PC-9 (cell line): Measurements from ENCODE around the gene KIFBP. TPM values are rescaled to one million over a fixed set of nuclear protein-coding genes. Genes with fewer than 3 reads are reported as not detected.

Experiments
- BruUV-seq: library from RNA; stranded (reverse); fragments of 400-500 nt; replicated peaks from 2 replicates; lab custom pipeline; 2021; lab: Mats Ljungman, UMichigan
- CTCF ChIA-PET: fragments of 300-600 bp; sonication (Branson Sonifier 250); formaldehyde crosslinking; loops from one replicate; lab custom pipeline; 2022; ENCODE audit warnings: antibody characterized with exemption; lab: Charles Lee
- POLR2A ChIA-PET: fragments of 300-600 bp; sonication (Branson Sonifier 250); formaldehyde crosslinking; loops from one replicate; lab custom pipeline; 2022; ENCODE audit warnings: antibody characterized with exemption; ENCODE audit not compliant: unreplicated experiment; lab: Charles Lee
- DNase-seq, 2 experiments: peaks; one replicate each; pipeline versions ENCODE4 v3.0.0 to v3.0.0-alpha.2; 2015 to 2022; ENCODE audit warnings: mixed read lengths in 1 of 2
- H2AFZ ChIP-seq: fragments of 200-600 bp; sonication (generic); 2 replicates; pipeline ENCODE4 v1.8.1; 2017; ENCODE audit warnings: antibody characterized with exemption
- H3F3A ChIP-seq: fragments of 200-600 bp; sonication (generic); 2 replicates; pipeline ENCODE4 v1.8.1; 2017; ENCODE audit warnings: antibody characterized with exemption, mild to moderate bottlenecking, low read depth; ENCODE audit not compliant: insufficient read depth
- H3K27ac ChIP-seq: fragments of 200-600 bp; sonication (generic); 2 replicates; pipeline ENCODE4 v1.6.1; 2016; ENCODE audit warnings: mixed run types
- H3K27me3 ChIP-seq: fragments of 200-600 bp; sonication (generic); 2 replicates; pipeline ENCODE4 v1.6.1; 2016; ENCODE audit warnings: low read depth, mixed run types; ENCODE audit not compliant: insufficient read depth
- H3K36me3 ChIP-seq: fragments of 200-600 bp; sonication (generic); 2 replicates; pipeline ENCODE4 v1.6.1; 2016; ENCODE audit warnings: low read depth, mixed run types
- H3K4me1 ChIP-seq: fragments of 200-600 bp; sonication (generic); replicated peaks from 2 replicates; pipeline ENCODE4 v1.6.1; 2016; ENCODE audit warnings: mixed run types; ENCODE audit not compliant: insufficient read depth
- H3K4me2 ChIP-seq: fragments of 200-600 bp; sonication (generic); 2 replicates; pipeline ENCODE4 v1.6.1; 2017; ENCODE audit warnings: mixed run types
- H3K4me3 ChIP-seq: fragments of 200-600 bp; sonication (generic); 2 replicates; pipeline ENCODE4 v1.6.1; 2016; ENCODE audit warnings: mixed run types
- H3K79me2 ChIP-seq: fragments of 200-600 bp; sonication (generic); 2 replicates; pipeline ENCODE4 v1.6.1; 2017; ENCODE audit warnings: low read depth, mixed run types
- H3K9me2 ChIP-seq: fragments of 200-600 bp; sonication (generic); 2 replicates; pipeline ENCODE4 v1.8.1; 2017; ENCODE audit warnings: mild to moderate bottlenecking; ENCODE audit not compliant: insufficient read depth
- H3K9me3 ChIP-seq: fragments of 200-600 bp; sonication (generic); 2 replicates; pipeline ENCODE4 v1.8.1; 2016; ENCODE audit warnings: low read depth; ENCODE audit not compliant: insufficient read depth
- H4K20me1 ChIP-seq: fragments of 200-600 bp; sonication (generic); 2 replicates; pipeline ENCODE4 v1.8.1; 2017; ENCODE audit not compliant: insufficient read depth
- EZH2 ChIP-seq: fragments of 200-600 bp; sonication (generic); IDR thresholded peaks from 2 replicates; pipeline ENCODE4 v1.8.0; 2017; ENCODE audit warnings: antibody characterized with exemption, low read depth
- intact Hi-C: fragments of 100-400 bp; cut with micrococcal nuclease; formaldehyde crosslinking; loops from one replicate; pipeline ENCODE4 v1.10.0; 2022; ENCODE audit not compliant: unreplicated experiment
- total RNA-seq: library from RNA; stranded (reverse); gene quantifications from 2 replicates; pipeline ENCODE4 v1.2.3, GENCODE V29; 2021
- TF ChIP-seq, protein P1 (sequence below): fragments of 200-600 bp; sonication (generic); conservative IDR thresholded peaks from 2 replicates; pipeline ENCODE4 v1.6.1; 2017; ENCODE audit warnings: mixed run types, antibody characterized with exemption, mild to moderate bottlenecking, moderate library complexity

Gene KIFBP
- total RNA-seq, 1 experiment from 2014 or later, result 30.1 TPM

DNA sequence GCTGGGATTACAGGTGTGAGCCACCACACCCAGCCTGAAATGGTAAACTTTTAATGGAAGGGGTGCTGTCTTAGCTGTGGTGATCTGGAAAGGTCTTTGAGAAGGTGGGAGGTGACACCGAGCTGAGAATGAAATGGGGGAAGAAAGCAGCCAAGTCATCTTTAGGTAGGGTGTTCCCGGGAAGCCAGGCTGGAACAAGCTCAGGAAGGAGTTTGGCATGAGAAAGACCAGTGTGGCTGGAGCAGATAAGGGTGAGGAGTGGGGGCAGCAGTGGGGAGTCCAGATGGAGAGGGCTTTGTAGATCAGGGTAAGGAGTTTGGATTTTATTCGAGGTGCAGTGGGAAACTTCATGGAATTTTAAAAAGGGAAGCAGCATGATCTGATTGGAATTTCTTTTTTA is 30.0 kb downstream of the KIFBP start:
- Histone ChIP-seq H3K79me2 (no peaks in the 10 kb centered on the region), H3K4me3 (no peak overlapping the region), H2AFZ (no peak overlapping the region), H3K36me3 (peaks cover 8% of the 10 kb centered on the region), H3K4me1 (no peaks in the 10 kb centered on the region), H4K20me1 (no peaks in the 10 kb centered on the region), H3K27ac (no peak overlapping the region), H3K4me2 (no peak overlapping the region), H3K9me3 (no peaks in the 10 kb centered on the region), H3K27me3 (no peaks in the 10 kb centered on the region), H3F3A (peaks cover 6% of the 10 kb centered on the region; the same call in 1 of the 2 replicates), H3K9me2 (no peaks in the 10 kb centered on the region)
- no peak for DNase-seq
- TF ChIP-seq, protein P1, sequence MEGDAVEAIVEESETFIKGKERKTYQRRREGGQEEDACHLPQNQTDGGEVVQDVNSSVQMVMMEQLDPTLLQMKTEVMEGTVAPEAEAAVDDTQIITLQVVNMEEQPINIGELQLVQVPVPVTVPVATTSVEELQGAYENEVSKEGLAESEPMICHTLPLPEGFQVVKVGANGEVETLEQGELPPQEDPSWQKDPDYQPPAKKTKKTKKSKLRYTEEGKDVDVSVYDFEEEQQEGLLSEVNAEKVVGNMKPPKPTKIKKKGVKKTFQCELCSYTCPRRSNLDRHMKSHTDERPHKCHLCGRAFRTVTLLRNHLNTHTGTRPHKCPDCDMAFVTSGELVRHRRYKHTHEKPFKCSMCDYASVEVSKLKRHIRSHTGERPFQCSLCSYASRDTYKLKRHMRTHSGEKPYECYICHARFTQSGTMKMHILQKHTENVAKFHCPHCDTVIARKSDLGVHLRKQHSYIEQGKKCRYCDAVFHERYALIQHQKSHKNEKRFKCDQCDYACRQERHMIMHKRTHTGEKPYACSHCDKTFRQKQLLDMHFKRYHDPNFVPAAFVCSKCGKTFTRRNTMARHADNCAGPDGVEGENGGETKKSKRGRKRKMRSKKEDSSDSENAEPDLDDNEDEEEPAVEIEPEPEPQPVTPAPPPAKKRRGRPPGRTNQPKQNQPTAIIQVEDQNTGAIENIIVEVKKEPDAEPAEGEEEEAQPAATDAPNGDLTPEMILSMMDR, result no peak
- TF ChIP-seq EZH2, result no peak
- intact Hi-C loops, result no loop called here
- BruUV-seq, result no TSS peak
- ChIA-PET CTCF (interaction anchor here (1.1 kb wide), 1 partner anchor 76 kb away, joined by 3 read pairs; no protein-coding TSS in a partner anchor), POLR2A (no interaction called here)

DNA sequence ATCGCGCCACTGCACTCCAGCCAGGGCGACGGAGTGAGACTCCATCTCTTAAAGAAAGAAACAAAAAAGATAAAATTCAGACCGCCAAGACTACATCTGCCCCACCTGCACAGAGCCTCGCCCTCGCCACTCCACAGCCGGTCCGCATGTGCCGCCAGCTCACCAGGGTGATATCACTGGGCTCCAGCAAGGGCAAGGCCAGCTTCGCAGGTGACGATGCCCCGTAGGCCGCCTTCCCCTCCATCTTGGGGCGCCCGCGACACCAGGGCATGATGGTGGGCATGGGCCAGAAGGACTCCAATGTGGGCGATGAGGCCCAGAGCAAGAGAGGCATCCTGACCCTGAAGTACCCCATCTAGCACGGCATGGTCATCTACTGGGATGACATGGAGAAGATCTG is 34.0 kb downstream of the KIFBP start:
- DNase-seq, result no peak

DNA sequence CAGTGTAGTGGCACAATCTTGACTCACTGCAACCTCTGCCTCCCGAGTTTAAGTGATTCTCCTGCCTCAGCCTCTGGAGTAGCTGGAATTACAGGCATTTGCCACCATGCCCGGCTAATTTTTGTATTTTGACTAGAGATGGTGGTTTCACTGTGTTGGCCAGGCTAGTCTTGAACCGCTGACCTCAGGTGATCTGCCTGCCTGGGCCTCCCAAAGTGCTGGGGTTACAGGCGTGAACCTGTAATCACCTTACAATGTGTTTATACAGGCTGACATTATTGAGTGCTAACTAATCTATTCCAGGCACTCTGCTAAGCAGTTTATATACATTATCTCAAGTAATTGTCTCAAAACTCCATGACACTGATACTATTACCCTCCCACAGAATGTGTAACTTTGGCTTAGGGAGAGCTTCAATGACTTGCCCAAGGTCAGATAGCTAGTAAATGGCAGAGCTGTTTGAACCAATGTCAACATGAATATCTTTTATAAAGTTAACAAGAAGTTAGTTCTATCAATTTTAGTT is 36.8 kb downstream of the KIFBP start:
- DNase-seq, result no peak
- intact Hi-C loops, result no loop called here
- BruUV-seq, result no TSS peak
- H3K79me2 ChIP-seq, result no peaks in the 10 kb centered on the region
- CTCF ChIA-PET, result no interaction called here
- H3K4me3 ChIP-seq, result no peak overlapping the region
- H3K9me2 ChIP-seq, result no peaks in the 10 kb centered on the region
- no peak overlapping the region for H3K27ac ChIP-seq
- no peaks in the 10 kb centered on the region for H3K4me1 ChIP-seq
- H3F3A ChIP-seq, result no peaks in the 10 kb centered on the region
- POLR2A ChIA-PET, result no interaction called here
- no peaks in the 10 kb centered on the region for H4K20me1 ChIP-seq
- H3K27me3 ChIP-seq, result no peaks in the 10 kb centered on the region
- TF ChIP-seq, protein P1, result no peak
- no peak overlapping the region for H3K4me2 ChIP-seq
- H3K9me3 ChIP-seq, result no peaks in the 10 kb centered on the region
- no peak overlapping the region for H2AFZ ChIP-seq
- H3K36me3 ChIP-seq, result no peaks in the 10 kb centered on the region

More for the DNA sequence above, 34.0 kb downstream of the KIFBP start:
- no peaks in the 10 kb centered on the region for H3K79me2 ChIP-seq
- H3K4me1 ChIP-seq, result no peaks in the 10 kb centered on the region
- no peaks in the 10 kb centered on the region for H4K20me1 ChIP-seq
- no peaks in the 10 kb centered on the region for H3K36me3 ChIP-seq
- H3K27me3 ChIP-seq, result no peaks in the 10 kb centered on the region
- no peak overlapping the region for H3K27ac ChIP-seq
- no peak for TF ChIP-seq EZH2
- TF ChIP-seq, protein P1, result no peak
- H3K4me3 ChIP-seq, result no peak overlapping the region
- no peaks in the 10 kb centered on the region for H3K9me2 ChIP-seq
- POLR2A ChIA-PET, result no interaction called here
- CTCF ChIA-PET, result no interaction called here
- no TSS peak for BruUV-seq
- intact Hi-C loops, result no loop called here
- no peaks in the 10 kb centered on the region for H3F3A ChIP-seq
- H2AFZ ChIP-seq, result no peak overlapping the region
- no peak overlapping the region for H3K4me2 ChIP-seq
- no peaks in the 10 kb centered on the region for H3K9me3 ChIP-seq
